OCI-M2 (cell line): ENCODE results near the gene SCP2.

Experiments
- DNase-seq: peaks from one replicate; lab custom pipeline; 2025; ENCODE audit not compliant: unreplicated experiment; lab: John Stamatoyannopoulos, UW

Gene SCP2

DNA sequence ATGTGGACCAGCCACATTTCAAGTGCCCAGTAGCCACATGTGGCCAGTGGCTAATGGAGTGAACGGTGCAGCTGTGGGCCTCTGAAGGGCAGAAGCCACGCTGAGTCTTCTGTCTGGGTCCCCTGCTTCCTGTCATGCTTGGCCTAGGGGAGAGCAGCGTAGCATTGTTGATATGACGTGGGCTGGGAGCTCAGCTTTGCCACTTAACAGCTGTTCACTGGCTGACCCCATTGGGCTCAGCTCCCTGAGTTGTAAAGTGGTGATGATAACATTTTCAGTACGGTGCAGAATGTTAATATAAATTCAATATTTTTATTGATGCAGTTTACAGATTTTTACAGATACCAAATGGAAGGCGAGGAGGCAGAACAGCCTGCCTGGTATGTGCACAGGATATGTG is 139.4 kb downstream of the SCP2 start:
- DNase-seq = no peak

GRCh38 chr1:53066891-53067738 is 140.0 kb downstream of the SCP2 start:
- DNase-seq = no peak

- DNase-seq = no peak
Measured at GRCh38 chr1:53067886-53068285, 140.8 kb downstream of the SCP2 start.

DNA sequence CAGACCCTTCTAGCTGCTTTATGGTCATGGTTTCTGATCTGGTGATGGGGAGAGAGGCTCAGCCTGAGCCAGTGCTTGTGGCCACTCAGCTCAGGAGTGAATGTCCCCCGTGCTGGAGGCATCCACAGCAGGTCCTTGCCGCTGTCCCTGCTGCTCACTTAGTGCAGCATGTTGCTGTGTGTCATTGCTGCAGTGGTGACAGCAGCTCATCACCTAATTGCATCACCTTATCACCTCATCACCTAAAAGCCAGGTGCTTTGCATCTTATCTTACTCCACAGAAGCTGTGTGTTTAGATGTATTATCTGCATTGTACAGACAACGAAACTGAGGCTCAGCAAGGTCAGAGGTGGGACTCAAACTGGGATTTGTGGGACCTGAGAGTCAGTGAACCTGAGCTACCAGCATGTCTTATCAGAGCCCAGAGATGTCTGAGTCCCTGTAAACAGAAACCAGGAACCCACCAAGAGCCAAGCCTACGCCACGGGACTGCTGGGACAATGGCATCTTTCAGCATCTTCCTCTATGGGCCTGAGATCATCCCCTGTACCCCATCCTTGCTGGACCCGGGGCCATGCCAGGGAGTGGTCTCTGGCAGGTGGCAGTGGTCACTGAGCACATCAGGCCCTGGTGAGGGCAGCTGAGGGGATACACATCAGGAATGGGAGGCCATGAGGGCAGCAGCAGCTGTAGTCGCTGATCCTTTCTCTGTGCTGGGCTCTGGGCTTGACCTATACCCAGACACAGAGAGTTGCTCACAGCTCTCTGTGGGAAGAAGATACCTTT is 141.4 kb downstream of the SCP2 start:
- DNase-seq = no peak

- DNase-seq = no peak
Measured at GRCh38 chr1:53069265-53069662, 142.2 kb downstream of the SCP2 start.

- no peak for DNase-seq
Measured at GRCh38 chr1:53069663-53070327, 142.7 kb downstream of the SCP2 start.

DNA sequence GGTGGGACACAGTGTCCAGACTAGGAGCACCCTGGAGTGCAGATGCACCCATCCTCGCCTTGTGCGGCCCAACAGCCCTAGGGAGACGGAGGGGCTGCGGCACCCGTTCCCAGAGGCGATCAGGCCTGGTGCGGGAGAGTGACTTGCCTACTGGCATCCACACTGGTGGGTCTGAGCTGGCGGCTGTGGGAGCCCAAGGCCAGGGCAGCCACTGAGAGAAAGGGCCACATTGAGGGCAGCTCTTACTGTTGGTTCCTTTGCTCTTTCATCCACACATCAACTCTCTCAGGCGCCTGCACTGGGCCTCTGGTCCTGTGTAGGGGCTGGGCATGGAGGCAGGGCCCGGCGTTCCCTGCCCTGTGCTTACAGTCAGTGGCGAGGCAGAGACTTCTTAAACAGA is 143.5 kb downstream of the SCP2 start:
- no peak for DNase-seq

DNA sequence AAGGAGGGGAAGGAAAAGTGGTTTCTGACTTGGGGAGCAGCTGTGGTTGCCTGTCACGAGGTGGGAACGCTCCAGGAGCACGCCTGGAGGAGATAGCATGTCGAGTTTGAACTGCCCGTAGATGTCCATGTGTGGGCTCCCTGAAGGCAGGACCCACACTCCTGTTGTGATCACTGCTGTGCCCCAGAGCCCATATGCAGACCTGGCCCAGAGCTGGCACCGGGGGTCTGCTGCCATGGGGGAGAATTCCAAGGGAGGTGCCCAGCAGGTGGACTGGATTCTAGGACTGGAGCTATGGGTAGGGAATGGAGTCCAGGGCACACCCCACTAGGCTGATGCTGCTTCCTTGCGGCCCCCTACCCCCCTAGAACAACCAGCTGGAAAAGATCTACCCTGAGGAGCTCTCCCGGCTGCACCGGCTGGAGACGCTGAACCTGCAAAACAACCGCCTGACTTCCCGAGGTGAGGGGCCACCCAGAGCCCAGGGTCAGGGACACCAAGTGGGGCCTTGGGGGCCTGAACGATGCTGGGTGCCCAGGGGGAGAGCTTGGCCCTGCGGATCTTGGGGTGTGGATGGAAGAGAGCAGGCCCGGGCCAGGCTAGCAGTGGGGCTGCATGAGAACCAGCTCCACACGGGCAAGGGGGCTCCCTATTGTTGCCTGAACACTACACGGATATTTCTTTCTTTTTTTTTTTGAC is 144.2 kb downstream of the SCP2 start:
- no peak for DNase-seq

- no peak for DNase-seq
Measured at GRCh38 chr1:53071915-53072314, 144.8 kb downstream of the SCP2 start.

DNA sequence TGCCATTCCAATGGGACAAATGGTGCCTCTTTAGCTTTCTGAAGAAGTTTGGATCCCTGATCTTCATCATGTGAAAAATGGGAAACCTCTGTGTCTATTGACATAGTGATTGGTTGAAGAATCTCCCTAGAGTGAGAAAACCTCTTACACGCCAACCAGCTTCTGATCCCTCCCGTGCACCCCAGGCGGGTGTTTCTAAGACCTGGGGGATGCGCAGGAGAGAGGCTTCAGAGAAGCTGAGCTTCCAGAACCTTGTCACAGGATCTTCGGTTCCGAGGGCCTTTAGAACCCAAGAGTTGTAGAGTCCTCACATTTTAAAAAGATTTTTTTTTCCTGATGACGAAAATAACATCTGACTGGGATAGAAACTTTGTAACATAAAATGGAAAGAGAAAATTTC is 146.2 kb downstream of the SCP2 start:
- no peak for DNase-seq

- DNase-seq = no peak
Measured at GRCh38 chr1:53073868-53074311, 146.8 kb downstream of the SCP2 start.

DNA sequence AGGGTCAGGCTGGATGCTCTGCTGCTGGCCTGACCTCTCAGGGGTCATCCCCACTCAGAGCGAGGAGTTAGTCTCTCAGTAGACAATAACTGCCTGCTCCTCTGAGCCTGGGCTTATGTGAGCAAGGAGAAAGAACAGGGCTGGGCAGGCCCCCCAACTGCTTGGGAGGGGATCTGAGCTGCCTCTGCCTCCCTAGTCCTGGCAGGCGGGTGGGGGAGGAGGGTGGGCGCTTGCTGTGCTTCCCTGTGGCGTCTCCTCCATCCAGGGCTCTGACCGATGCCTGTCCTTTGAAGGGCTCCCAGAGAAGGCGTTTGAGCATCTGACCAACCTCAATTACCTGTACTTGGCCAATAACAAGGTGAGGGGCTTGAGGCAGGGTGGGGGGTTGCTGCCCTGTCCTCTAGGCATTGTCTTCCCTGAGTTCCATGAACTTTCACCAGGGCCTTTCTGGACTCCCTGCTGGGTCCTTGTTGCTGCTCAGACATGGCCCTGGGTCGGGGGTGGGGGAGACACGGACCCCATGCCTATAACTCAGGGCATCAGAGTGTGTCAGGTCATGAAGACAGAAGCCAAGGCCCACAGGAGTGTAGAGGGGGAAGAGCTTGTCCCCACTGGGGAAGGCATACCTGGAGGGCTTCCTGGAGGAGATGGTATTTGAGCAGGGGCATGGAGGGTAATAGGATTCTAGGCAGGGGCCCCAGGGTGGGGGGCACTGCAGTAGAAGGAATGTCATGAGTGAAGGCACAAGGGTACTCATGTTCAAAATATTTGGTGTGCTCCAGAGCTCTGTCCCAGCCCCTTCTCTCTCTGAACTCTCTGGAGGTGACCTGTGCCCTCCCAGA is 147.5 kb downstream of the SCP2 start:
- DNase-seq = no peak

DNA sequence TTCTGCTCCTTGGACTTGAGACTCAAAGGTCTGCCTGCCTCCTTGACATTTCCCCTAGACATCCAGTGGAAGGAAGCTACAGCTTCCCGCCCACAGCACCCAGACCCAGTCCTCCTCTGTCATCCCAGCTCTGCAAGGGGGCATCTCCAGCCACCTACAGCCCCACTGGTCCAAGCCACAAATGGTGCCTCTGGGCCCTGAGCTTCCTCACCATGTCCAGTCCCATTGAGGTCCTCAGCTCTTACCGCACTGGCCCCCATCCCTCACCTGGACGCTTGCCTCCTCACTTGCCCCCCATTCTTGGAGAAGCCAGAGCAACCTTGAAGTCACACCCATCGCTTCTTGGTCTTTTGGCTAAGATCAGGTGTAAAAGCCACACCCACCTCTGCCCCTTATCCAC is 148.1 kb downstream of the SCP2 start:
- DNase-seq = no peak

- no peak for DNase-seq
Measured at GRCh38 chr1:53075761-53076163, 148.7 kb downstream of the SCP2 start.

DNA sequence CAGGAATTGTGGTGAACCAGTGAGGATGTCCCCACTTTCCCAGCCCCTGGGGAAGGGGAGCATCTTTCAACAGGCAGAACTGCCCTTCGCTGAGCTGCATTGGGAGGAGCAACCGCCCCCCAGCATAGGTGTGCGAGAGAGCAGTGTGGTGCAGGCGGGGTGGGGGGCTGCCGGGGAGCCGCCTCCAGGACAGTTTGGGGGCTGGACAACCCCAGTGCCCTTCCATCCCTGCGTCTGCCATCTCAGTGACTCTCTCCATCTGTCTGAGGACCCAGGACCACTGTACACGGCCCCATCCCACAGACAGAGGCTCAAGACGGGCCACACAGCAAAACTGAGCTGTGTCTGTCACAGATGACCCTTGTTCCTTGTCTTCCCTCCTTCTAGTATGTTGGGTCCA is 149.1 kb downstream of the SCP2 start:
- DNase-seq = no peak

GRCh38 chr1:53076721-53077598 is 149.9 kb downstream of the SCP2 start:
- DNase-seq = no peak

- no peak for DNase-seq
Measured at GRCh38 chr1:53077599-53077965, 150.5 kb downstream of the SCP2 start.

GRCh38 chr1:53078333-53079101 is 151.4 kb downstream of the SCP2 start:
- no peak for DNase-seq

DNA sequence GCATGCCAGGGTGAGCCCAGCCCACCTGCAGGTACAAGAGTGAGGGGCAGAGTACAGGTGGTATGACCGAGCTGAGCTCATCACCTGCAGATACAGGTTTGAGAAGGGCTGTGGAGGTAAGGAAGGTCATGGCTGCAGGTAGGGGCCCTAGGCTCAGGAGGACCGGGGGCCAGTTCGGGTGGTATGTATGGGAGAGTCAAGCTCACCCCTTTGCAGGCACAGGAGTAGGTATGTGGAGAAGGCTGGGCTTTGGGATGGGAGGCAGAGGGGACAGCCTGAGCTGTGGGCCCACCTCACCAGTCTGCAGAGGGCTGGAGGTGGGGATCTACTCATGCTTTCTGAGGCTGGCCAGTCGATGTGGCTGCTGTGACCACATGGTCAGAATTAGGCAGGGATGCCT is 152.2 kb downstream of the SCP2 start:
- no peak for DNase-seq
